ENCODE results near the gene EIF3B.
"Not testable (repeated sequence)": the region's sequence is repeated elsewhere in the genome, so short reads cannot be mapped to it uniquely, and the experiment has no call there.

Gene EIF3B

GRCh38 chr7:2417178-2417577 is 62.6 kb downstream of the EIF3B start:
- intact Hi-C loops (cut with DNase I) = not testable (repeated sequence)
- DNase-seq = peak in 1 of 10 donors; percentile 0

DNA sequence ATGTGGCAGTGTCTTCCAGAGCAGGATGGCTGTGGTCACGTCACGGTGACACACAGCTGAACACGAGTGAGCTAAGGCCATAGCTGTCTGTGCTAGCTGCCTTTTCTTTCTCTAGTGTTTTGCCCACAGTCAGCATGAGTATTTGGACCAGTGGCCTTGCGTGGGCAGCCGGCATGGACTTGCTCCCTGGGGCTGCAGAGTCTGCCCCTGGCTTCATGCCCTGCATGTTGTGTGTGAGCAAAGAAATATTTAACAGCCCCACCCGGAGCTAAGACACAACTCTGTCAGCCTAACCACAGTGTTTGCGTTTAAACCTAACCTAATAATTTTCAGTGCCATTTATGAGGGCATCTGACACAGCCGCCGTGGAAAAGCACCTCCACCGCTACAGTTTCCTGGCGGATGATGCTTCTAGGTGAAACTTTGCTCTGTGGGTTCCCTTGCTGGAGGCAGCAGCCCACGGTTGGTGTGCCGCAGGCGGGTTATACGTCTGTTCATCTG is 63.4 kb downstream of the EIF3B start:
- peak in 1 of 10 donors; percentile 67 for DNase-seq

DNA sequence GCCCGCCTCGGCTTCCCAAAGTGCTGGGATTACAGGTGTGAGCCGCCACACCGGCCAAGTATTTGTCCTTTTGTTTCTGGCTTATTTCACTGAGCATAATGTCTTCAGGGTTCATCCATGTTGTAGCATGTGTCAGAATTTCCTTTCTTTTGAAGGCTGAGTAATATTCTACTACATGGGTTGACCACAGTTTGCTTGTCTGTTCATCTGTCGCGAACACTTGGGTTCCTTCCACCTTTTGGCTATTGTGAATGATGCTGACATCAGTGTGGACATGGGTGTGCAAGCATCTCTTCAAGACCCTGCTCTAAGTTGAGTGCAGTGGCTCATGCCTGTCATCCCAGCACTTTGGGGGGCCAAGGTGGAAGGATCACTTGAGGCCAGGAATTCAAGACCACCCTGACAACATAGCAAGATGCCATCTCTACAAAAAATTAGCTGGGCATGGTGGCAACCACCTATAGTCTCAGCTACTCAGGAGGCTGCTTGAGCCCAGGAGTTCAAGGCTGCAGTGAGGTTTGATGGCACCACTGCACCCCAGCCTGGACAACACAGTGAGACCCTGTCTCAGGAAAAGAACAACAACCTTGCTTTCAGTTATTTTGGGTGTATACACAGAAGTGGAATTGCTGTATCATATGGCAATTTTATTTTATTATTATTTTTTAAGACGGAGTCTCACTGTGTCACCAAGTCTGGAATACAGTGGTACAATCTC is 65.7 kb downstream of the EIF3B start:
- intact Hi-C loops (cut with DNase I) = no loop called here
- peak in 1 of 10 donors; percentile 8 for DNase-seq

More for the DNA sequence above, 63.4 kb downstream of the EIF3B start:
- intact Hi-C loops (cut with DNase I) = no loop called here

DNA sequence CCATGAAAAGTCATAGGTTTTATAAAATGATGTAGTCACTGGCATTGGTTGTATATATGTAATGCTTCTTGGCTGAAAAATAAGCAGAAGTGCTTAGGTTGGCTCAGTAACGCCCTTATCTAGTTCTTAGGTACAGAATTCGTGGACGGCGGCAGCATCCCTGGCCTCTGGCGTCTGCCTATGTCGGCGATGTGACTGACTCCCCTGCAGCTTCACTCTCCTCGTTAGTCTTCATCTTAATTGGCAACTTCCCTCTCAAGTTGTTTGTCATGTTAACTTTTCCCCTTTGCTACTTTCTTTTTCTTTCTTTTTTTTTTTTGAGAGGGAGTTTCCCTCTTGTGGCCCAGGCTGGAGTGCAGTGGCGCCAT is 67.3 kb downstream of the EIF3B start:
- peak in 1 of 10 donors; percentile 29 for DNase-seq
- intact Hi-C loops (cut with DNase I) = no loop called here

- intact Hi-C loops (cut with DNase I) = no loop called here
These were observed 71.1 kb downstream of the EIF3B start for GRCh38 chr7:2425749-2426148.

More at GRCh38 chr7:2425749-2426148, 71.1 kb downstream of the EIF3B start:
- no peak for DNase-seq

Data from posterior cingulate gyrus (tissue), 11 donors.